OCI-LY1 (cell line): ENCODE results near the gene LSAMP.

Experiments
- CTCF ChIP-seq: fragments of 200-600 bp; sonication (generic), shearing (Covaris generic); IDR thresholded peaks from 2 replicates; pipeline ENCODE4 v1.5.1; 2017; ENCODE audit warnings: mild to moderate bottlenecking, antibody characterized with exemption, low read length, moderate library complexity, mixed read lengths
- EZH2 ChIP-seq: fragments of 200-600 bp; sonication (generic), shearing (Covaris generic); IDR thresholded peaks from 2 replicates; pipeline ENCODE4 v1.8.0; 2017; ENCODE audit warnings: borderline replicate concordance, mixed run types, mild to moderate bottlenecking, antibody characterized with exemption, low read length, moderate library complexity, mixed read lengths

- TF ChIP-seq CTCF (no peak), EZH2 (no peak)
Measured at GRCh38 chr3:116492379-116492778, 47.1 kb upstream of the LSAMP start.
